Stimulated activated CD8-positive, alpha-beta memory T cell treated with anti-CD3 and anti-CD28 coated beads, Interleukin-7, amount 100 ng/mL, for 48 hours (primary cell): ENCODE results near the gene CCL26.
A peak's percentile ranks its signal among the peaks of the same experiment; 100 is the strongest.
"Not testable (repeated sequence)": the region's sequence is repeated elsewhere in the genome, so short reads cannot be mapped to it uniquely, and the experiment has no call there.

Source experiments
- DNase-seq, 2 donors: peaks; one replicate each; pipeline ENCODE4 v3.0.0-alpha.2; 2020; ENCODE audit warnings: low read depth in 1 of 2; ENCODE audit errors: extremely low read depth in 1 of 2

Gene CCL26

GRCh38 chr7:75793676-75794075 is 21.7 kb upstream of the CCL26 start:
- no peak for DNase-seq

GRCh38 chr7:75792567-75792966 is 20.6 kb upstream of the CCL26 start:
- DNase-seq: not testable (repeated sequence)

- no peak for DNase-seq
Observed at GRCh38 chr7:75789361-75789924, 17.4 kb upstream of the CCL26 start.

- DNase-seq: not testable (repeated sequence)
Observed at GRCh38 chr7:75788154-75788847, 16.3 kb upstream of the CCL26 start.

- not testable (repeated sequence) for DNase-seq
Observed at GRCh38 chr7:75783058-75783457, 11.0 kb upstream of the CCL26 start.

- not testable (repeated sequence) for DNase-seq
Observed at GRCh38 chr7:75780647-75781273, 8.7 kb upstream of the CCL26 start.

- not testable (repeated sequence) for DNase-seq
Observed at GRCh38 chr7:75779516-75779915, 7.5 kb upstream of the CCL26 start.

GRCh38 chr7:75779035-75779434 is 7.0 kb upstream of the CCL26 start:
- not testable (repeated sequence) for DNase-seq

GRCh38 chr7:75776295-75776971 is 4.4 kb upstream of the CCL26 start:
- DNase-seq: peak; percentile 23 to 57

GRCh38 chr7:75773958-75774357 is 1.9 kb upstream of the CCL26 start:
- DNase-seq: not testable (repeated sequence)

- DNase-seq: no peak
Observed at GRCh38 chr7:75771224-75771623, 787 bp downstream of the CCL26 start.

GRCh38 chr7:75762350-75762917 is 9.6 kb downstream of the CCL26 start:
- DNase-seq: no peak

GRCh38 chr7:75761801-75762200 is 10.2 kb downstream of the CCL26 start:
- not testable (repeated sequence) for DNase-seq

GRCh38 chr7:75758491-75758890 is 13.5 kb downstream of the CCL26 start:
- DNase-seq: no peak

- no peak for DNase-seq
Observed at GRCh38 chr7:75757860-75758259, 14.2 kb downstream of the CCL26 start.

- no peak for DNase-seq
Observed at GRCh38 chr7:75756991-75757676, 14.9 kb downstream of the CCL26 start.

- no peak for DNase-seq
Observed at GRCh38 chr7:75756206-75756990, 15.6 kb downstream of the CCL26 start.

- no peak for DNase-seq
Observed at GRCh38 chr7:75743455-75743859, 28.6 kb downstream of the CCL26 start.

GRCh38 chr7:75740846-75741497 is 31.0 kb downstream of the CCL26 start:
- no peak for DNase-seq
